T-helper 2 cell treated with Interferon-gamma antibody and Interleukin-4, amounts not matched to agents 100 ng/mL and 5 ng/mL, for 36 hours (primary cell): ENCODE results near the gene RMI2. TPM values are rescaled to one million over a fixed set of nuclear protein-coding genes. Genes with fewer than 3 reads are reported as not detected.

ENCODE experiments used
- intact Hi-C: fragments of 100-400 bp; cut with micrococcal nuclease; formaldehyde crosslinking; loops from one replicate; pipeline ENCODE4 v1.15.1; 2023
- total RNA-seq: library from RNA; stranded (reverse); gene quantifications from 2 replicates; pipeline ENCODE4 v1.2.3, GENCODE V29; 2022

The RMI2 gene
- total RNA-seq, 1 donor from 2014 or later: 59.5 TPM

DNA sequence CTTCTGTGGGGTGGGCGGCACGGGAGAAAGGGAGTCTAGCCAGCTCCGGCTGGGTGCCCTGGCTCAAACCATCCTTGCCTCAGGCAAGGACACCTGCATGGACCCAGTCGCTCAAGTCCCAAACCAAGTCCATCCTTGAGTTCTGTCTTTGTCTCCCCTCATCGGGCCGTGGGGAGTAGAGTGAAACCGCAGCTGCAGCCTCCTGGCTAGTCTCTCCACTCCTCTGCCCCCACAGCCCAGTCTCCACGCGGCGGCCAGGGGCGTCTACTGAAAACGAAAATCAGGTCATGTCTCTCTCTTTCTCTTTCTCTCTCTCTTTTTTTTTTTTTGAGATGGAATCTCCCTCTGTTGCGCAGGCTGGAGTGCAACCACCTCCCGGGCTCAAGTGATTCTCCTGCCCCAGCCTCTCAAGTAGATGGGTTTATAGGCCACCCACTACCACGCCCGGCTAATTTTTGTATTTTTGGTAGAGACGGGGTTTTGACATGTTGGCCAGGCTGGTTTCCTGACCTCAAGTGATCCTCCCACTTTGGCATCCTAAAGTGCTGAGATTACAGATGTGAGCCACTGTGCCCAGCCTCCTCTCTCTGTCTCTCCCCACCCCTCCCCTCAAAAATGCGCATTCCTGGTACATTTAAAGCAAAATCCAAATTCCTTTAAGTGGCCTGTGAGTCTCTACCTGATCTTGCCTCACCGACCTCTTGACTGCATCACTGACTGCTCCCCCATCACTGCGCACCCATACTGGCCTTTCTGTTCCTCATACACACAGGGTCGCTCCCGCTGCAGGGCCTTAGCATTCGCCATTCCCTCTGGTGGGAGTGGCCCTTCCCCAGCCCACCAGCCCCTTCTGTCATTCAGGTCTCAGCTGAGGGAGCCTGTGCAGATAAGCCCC, 17.7 kb upstream of the RMI2 start:
- intact Hi-C loops: loop anchor here (2.0 to 5.0 kb wide), 3 partner anchors 15 to 45 kb away; no protein-coding TSS in a partner anchor

DNA sequence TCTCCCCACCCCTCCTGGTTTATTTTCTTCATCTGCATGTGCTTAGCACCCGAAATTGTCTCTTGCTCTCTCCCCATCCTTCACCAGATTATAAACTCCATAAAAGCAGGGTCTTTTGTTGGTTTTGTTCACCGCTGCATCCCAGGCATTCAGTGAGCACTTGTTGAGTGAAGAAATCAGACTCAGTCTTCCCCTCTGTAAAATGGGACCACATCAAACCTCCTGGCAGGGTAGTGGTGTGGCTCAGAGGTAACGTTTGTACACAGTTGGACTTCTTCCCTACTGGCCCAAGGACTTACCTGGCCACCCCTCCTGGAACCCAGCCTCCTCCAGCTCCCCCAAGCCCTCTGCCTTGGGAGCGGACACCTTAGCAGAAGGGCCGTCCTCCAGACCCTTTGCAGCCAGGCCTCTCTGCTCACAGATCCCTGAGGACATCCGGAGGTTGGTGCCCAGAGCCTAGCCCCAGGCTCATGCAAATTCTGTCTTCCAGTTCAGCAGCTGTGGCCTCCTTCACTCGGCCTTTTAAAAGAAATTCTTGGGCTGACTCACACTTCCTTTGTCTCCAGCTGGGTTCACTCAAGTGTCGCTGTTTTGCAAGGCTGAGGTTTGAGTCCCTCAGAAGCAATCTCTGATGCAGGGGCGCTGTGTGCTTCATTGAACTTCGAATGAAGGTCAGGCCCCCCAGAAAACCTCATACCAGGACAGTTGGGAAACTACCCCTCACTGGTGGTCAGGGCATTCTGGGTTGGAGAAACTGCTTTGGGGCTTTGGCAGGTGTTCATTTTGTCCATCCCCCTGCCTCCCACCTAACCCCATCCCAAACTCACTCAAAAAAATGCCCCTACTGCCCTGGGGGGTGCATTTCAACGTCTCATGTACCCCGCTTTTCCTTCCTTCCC, 16.8 kb upstream of the RMI2 start:
- intact Hi-C loops: loop anchor here (2.0 to 5.0 kb wide), 3 partner anchors 14 to 44 kb away; no protein-coding TSS in a partner anchor

DNA sequence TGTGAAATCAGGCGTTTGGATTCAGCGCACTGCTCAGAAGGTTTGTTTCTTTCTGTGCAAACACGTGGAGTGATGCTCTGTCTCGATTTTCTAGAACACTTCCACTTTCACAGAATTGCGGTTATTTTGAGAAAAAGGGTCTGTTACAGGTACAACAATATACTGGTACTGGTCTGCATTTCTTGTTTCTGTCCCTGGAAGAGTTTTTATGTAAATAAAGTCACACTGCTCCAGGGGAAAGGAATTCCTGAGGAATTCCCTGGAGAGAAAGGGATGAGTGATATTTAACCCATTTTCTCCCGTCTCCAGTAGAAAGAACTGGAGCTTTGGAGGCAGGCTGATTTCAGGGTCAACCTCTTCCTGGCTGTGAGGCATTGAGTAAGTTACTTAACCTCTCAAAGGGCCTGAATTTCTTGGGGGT, 16.2 kb upstream of the RMI2 start:
- intact Hi-C loops: loop anchor here (2.0 to 5.0 kb wide), 3 partner anchors 14 to 43 kb away; no protein-coding TSS in a partner anchor

DNA sequence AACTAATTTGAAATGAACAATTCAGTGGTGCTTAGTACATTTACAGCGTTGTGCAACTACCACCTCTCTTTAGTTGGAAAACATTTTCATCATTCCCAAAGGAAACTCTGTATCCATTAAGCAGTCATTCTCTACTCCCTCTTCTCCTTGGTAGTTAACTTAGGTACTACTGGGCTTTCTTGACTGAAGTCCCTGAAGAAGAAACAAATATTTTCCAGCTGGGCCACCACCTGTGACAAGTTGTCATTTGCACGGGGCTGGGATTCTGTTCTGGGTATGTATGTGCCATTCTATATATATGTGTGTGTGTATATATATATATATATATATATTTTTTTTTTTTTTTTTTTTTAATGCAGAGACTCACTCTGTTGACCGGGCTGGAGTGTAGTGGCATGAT, 15.4 kb upstream of the RMI2 start:
- intact Hi-C loops: loop anchor here (2.0 to 5.0 kb wide), 3 partner anchors 13 to 42 kb away; no protein-coding TSS in a partner anchor

DNA sequence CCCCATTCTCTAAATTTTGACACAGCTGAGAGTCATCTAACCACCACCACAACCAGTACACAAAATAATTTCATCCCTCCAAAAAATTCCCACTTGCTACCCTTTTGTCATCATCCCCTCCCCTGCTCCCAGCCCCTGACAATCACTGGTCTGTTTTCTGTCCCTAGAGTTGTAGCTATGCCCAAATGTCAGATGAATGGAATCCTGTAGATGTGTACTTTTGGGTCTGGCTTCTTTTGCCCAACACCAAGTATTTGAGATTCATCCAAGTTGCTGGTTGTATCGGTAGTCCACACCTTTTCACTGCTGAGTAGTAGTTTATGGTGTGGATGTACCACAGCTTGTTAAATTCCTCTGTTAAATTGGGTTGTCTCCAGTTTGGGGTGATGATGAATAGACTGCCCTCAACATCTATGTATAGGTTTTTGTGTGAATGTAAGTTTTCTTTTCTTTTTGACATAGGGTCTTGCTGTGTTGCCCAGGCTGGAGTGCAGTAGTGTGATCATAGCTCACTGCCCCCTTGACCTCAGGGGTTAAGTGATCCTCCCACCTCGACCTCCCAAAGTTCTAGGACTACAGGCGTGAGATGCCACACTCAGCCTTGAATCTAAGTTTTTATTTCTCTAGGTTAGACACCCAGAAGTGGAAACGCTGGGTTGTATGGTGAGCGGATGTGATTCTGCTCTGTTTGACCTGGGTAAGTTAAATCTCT, 14.6 kb upstream of the RMI2 start:
- intact Hi-C loops: no loop called here

DNA sequence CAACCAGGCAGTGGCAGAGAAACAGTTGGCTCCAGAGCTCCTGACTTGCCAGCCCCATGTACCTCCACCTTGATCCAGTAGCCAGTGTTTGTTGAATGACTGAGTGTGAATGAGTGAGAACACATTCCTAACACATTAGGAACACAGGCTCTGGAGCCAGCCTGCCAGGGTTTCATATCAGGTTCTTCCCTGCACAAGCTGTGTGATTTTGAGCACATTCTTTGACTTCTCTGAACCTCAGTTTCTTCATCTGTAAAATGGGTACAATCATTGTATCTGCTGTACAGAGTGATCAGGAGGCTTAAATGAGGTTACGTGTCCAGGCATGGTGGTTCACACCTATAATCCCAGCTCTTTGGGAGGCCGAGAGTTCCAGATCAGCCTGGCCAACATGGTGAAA, 13.3 kb upstream of the RMI2 start:
- intact Hi-C loops: no loop called here

DNA sequence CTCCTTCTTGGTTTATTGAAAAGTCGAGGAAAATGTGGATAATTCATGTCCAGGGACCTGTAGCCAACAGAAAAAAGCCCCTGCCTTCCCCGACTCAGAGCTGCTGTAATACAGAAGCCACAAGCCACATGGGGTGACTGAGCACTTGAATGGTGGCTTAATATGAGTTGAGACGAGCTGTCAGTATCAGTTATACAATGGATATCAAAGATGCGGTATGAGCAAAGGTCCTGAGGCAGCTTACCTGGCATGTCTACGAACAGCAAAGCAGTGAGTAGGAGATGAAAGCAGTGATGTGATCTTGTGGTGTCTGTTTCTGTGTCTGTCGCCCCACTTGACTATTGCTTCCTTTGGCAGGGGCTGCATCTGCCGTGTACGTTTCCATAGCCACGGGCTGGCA, 12.2 kb upstream of the RMI2 start:
- intact Hi-C loops: no loop called here

DNA sequence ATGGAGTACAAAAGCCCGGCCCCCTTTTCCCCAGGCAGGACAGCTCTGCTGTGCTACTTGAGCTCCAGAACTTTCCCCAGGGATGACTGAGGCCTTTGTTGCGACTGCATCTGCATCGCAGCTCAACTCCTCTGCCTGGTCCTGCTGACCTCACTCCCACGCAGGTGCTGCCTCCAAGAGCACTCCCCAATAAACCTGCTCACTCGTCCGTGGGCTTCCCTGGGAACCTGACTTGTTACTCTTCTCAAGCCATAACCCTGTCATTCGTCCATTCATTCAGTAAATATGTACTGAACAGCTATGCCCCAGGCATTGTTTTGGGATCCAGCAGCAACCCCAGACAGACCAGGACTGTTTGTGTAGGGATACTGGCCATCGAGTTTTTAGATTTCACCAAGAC, 11.6 kb upstream of the RMI2 start:
- intact Hi-C loops: no loop called here

DNA sequence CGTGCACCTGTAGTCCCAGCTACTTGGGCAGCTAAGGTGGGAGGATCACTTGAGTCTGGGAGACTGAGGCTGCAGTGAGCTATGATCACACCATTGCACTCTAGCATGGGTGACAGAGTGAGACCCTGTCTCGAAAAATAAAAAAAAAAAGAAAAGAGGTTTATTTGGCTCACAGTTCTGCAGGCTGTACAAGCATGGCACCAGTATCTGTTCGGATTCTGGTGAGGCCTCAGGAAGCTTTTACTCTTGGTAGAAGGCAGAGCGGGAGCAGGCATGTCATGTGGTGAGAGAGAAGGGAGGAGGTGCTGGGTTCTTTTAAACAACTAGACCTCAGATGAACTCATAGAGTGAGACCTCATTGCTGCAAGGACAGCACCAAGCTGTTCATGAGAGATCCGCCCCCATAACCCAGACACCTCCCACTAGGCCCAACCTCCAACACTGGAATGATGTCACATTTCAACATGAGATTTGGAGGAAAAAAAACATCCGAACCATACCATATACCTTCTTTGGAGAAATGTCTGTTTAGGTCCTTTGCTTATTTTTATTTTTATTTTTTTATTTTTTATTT, 10.3 kb upstream of the RMI2 start:
- intact Hi-C loops: no loop called here

DNA sequence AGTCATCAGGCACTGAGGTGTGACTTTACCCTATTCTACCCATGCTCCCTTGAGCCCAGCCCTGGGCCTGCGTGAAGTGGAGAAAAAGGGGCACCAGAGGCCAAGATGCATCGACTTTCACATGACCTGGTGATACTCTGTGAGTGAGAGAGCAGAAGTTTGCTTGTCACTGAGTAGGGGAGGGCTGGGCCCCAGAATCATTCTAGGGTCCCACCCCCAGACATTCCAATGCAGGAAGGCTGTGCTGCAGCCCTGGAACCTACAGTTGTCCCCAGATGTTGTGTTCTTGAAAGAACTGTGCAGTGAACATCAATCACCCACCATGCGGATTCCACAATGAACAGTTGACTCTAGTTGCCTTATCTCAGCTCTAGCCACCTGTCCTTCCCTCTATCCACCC, 6.2 kb upstream of the RMI2 start:
- intact Hi-C loops: no loop called here

DNA sequence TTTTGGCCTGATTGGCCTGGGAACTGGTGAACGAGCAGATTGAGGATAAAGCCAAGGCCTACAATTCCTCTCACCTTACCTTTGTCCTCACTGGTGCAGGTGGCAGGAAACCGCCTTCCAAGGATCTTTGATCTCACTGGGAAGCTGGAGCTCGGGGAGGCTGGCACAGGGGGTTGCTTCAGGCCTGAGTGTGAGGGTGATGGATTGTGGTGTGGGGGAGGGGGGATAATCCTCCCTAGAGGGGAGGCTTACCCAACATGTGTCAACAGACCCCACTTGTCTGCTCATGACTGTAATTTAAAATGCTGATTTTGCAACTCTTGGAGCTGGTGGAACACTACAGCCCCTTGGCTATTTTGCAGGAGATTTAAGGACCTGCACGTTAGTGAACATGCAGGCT, 4.5 kb upstream of the RMI2 start:
- intact Hi-C loops: no loop called here

DNA sequence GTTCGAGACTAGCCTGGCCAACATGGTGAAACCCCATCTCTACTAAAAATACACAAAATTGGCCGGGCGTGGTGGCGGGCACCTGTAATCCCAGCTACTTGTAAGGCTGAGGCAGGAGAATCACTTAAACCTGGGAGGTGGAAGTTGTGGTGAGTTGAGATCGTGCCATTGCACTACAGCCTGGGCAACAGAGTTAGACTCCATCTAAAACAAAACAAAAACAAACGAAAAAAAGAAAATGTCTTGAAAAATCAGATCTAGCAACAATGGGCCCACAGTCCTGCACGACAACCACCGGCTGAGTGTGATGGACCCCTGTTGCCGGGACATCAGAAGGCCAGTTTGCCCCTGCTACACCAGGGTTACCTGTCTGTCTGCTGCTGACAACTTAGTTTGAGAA, 3.9 kb upstream of the RMI2 start:
- intact Hi-C loops: no loop called here

DNA sequence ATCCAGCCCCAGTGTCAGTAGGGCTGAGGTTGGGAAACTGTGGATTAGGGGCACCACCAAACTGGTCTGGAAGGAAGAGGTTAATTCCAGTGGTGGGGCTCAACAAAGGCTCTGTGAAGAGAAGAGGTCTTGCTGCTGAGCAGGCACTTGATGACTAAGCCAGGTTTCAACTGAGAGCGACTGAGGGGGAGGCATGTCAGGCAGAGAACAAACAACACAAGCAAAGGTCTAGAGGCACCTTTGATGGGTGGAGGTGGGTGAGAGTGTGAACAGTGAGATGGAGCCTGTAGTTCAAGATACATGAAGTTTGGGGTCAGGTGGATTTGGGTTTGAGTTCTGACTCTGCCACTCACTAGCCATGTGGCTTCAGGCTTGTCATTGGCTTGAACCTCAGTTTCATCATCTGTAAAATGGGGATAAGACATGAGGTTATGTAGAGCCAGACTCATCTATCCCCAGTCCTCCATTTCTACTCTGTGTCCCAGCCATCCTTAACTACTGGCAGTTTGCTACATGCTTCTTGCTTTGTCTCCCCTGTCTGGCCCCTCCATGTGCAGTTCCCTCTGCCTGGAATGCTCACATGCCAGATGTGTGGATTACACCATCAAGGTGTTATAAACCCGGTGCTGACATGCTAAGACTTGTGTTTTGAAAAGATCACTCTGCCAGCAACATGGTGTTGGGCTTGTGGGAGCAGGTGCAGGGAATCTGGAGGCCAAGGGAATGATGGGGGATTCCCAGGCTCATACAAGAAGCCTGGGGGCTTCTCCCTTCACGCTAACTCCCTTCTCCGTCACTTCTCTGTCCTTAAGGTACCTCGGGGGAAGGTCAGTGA, 3.0 kb upstream of the RMI2 start:
- intact Hi-C loops: loop anchor here (2.0 kb wide), 1 partner anchor 13 kb away; no protein-coding TSS in a partner anchor

DNA sequence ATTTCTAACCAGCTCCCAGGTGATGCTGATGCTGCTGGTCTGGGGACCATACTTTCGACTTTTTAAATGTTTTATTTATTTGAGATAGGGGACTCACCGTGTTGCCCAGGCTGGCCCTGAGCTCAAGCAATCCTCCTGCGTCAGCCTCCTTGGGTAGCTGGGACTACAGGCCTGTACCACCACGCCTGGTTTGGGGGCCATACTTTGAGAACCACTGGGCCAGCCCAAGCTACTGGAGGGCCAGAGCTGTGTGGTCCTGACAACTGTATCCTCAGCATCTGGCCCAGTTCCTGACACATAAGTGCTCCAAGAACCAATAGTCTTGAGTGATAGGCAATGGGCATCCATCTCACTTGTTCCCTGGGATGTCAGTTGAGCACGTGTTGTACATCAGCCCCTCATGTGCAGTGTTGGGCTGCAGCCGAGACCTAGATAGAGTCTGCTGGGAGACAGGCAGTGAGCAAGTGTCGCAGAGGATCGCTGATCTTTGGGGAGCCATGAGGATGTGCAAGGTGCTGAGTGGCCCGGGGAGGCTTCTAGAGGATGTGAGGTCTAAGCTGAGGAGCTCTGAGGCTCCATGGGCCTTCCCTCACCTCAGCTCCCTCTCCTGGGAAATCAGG, 1.6 kb downstream of the RMI2 start:
- intact Hi-C loops: no loop called here

DNA sequence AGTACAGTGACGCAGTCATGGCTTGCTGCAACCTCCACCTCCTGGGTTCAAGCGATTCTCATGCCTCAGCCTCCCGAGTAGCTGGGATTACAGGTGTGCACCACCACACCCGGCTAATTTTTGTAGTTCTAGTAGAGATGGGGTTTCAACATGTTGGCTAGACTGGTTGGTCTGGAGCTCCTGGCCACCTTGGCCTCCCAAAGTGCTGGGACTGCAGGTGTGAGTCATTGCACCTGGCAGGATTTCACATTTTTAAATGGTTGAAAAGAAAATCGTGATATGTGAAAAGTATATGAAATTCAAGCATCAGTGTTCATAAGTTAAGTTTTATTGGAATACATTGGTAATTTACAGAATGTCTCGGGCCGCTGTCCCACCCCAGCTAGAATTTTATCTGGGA, 2.6 kb downstream of the RMI2 start:
- intact Hi-C loops: no loop called here

DNA sequence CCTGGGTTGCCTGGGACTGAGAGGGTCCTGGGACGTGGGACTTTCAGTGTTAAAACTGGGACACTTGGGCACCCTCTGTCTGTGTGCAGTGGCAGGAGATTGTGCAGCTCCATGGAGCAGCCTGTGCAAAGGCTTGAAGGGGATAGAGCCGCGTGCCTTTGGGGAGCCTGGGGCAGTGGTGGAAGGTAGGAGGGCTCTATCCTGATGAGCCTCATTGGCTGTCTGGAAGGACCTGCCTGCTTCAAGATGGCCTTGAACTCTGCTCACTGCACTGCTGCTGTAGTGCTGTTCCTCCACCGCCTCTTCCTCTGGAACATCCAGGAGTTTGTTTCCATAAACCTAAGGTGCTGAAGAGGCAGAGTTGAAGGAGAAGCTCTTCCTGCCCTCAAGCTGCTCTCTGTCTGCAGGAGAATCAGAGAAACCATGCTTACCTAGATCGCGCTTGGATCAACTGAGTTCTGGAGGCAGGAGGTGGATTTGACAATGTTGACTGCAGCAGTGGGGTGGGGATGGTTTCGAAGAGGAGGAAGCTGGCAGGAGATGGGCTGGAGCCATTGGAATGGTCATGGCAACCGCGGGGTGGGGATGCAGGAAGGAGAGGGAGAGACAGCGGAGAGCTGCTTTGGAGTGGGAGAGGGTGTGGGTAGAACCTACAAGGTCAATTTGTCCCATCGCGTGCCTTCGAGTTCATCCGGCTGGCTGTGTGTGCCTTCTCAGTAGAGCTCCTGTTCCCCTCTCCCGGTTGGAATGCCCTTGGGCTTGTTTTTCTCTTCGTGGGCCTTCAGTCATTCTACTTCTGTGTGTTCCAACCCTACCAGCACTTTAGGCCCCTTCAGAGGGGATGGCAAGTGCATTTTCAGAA, 3.7 kb downstream of the RMI2 start:
- intact Hi-C loops: no loop called here

DNA sequence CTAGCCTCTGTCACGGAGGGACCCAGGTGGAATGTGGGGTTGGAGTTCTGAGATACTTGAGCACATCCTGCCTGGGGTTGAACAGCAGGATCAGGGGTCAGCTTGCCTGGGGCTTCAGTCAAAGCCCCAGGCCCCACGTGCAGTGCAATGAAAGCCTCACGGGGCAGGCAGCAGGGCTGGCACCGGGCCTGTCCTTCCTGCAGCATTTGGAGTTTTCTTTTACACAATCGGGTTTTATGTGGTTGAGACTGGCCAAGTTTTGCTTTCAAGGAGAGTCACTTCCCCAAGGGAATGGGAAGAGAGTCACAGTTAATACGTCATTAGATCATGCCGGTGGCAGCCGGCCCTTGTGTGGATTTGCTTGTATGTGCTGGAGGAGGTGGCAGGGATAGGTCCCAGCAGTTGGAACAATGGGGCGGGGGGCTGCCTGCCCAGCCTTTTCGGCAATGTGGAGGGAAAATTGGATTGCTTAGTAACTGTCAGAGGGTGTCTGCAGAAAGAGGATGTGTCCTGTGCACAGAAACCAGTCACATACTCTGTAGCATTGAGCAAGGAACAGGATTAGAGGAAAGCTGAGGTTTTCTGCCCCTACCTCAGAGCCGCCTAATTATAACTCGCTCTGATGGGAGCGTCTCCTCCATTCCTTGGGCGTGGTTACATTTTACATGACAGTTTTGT, 4.5 kb downstream of the RMI2 start:
- intact Hi-C loops: loop anchor here (10.0 kb wide), 2 partner anchors 245 to 295 kb away; no protein-coding TSS in a partner anchor

DNA sequence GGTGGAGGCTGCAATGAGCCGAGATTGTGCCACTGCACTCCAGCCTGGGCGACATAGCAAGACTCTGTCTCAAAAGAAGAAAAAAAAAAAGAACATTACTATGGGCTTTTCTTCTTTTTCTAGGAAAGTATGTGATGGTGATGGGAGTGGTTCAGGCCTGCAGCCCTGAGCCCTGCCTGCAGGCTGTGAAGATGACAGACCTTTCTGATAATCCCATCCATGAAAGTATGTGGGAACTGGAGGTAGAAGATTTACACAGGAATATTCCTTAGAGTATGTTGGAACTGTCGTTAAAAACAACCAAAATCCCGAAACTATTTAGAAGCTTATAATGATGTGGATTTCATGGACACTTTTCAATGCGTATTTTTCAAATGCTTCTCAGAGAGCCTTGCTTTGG, 5.3 kb downstream of the RMI2 start:
- intact Hi-C loops: loop anchor here (10.0 kb wide), 2 partner anchors 246 to 296 kb away; no protein-coding TSS in a partner anchor
